Left lung (tissue), 10 donors: ENCODE measurements around the gene BAIAP2. TPM values are rescaled to one million over a fixed set of nuclear protein-coding genes. Genes with fewer than 3 reads are reported as not detected.

Source experiments
- ATAC-seq: fragments of 200-7000 bp; cut with Tn5 transposase; one replicate; pipeline ENCODE4 v1.9.1; 2020; ENCODE audit warnings: moderate library complexity
- DNase-seq, 4 donors: peaks; one replicate each; pipeline ENCODE4 v3.0.0-alpha.2; 2013 to 2020
- H3K27ac ChIP-seq, 2 donors: fragments of 200-600 bp; sonication (generic) in 1 of 2; one replicate each; pipeline versions ENCODE4 v1.5.0 to v1.8.0; 2020 to 2021
- H3K27me3 ChIP-seq, 2 donors: fragments of 200-600 bp; sonication (generic) in 1 of 2; one replicate each; pipeline versions ENCODE4 v1.5.0 to v1.8.0; 2020 to 2021
- H3K36me3 ChIP-seq, 2 donors: fragments of 200-600 bp; sonication (generic) in 1 of 2; one replicate each; pipeline versions ENCODE4 v1.5.0 to v1.8.0; 2020 to 2021
- H3K4me1 ChIP-seq, 2 donors: fragments of 200-600 bp; one replicate each; pipeline ENCODE4 v1.8.0; 2021
- H3K4me3 ChIP-seq, 2 donors: fragments of 200-600 bp; sonication (generic) in 1 of 2; one replicate each; pipeline versions ENCODE4 v1.5.0 to v1.8.0; 2020 to 2021; ENCODE audit warnings: mild to moderate bottlenecking in 1 of 2
- H3K9me3 ChIP-seq, 2 donors: fragments of 200-600 bp; sonication (generic) in 1 of 2; one replicate each; pipeline versions ENCODE4 v1.5.0 to v1.8.0; 2020 to 2021
- CTCF ChIP-seq, 2 donors: fragments of 200-600 bp; sonication (generic) in 1 of 2; IDR thresholded peaks; one replicate each; pipeline versions ENCODE4 v1.5.0 to v1.8.0; 2021; ENCODE audit warnings: antibody characterized with exemption in 2 of 2
- intact Hi-C, 2 donors: fragments of 100-400 bp; cut with DNase I; formaldehyde crosslinking; loops; one replicate each; pipeline versions ENCODE4 v1.11.2 to v1.14.2; 2022
- polyA plus RNA-seq, 6 donors: library from polyadenylated mRNA; unstranded; fragments of 120-200 nt; gene quantifications; one replicate each; pipeline ENCODE4 v1.2.1, GENCODE V29; 2013; ENCODE audit not compliant: insufficient read length in 6 of 6
- total RNA-seq, 2 donors: library from RNA; stranded (reverse); fragmentation: NEBNext Ultra II Directional; extraction: Animal tissue kit (Norgen Biotek cat#: 25700); gene quantifications; one replicate each; pipeline ENCODE4 v1.2.1, GENCODE V29; 2021
- donor health status: DM: no; HTN: yes; CAD: no.
- donor health status: DM: no; HTN: no; CAD: no.

The BAIAP2 gene
- total and polyA plus RNA-seq, 8 donors: 40.9 to 135 (median 52.6) TPM

GRCh38 chr17:81030741-81031565, 4.0 kb upstream of the BAIAP2 start:
- ATAC-seq (peak; percentile 45), DNase-seq (peak in 3 of 4 donors; percentile 71 to 81 (median 77))
- peaks cover 0 to 4% of the 10 kb centered on the region in 2 donors for H3K36me3 ChIP-seq
- H3K27me3 ChIP-seq: peaks cover 0 to 34% of the 10 kb centered on the region in 2 donors
- H3K9me3 ChIP-seq: no peaks in the 10 kb centered on the region
- H3K4me3 ChIP-seq: peak overlapping the region in 1 of 2 donors; percentile 62
- no peak for TF ChIP-seq CTCF (IDR thresholded peaks at IDR 0.05)
- intact Hi-C loops: no loop called here
- H3K4me1 ChIP-seq: peaks cover 16 to 64% of the 10 kb centered on the region in 2 donors
- H3K27ac ChIP-seq: peak overlapping the region; percentile 76 to 82

- H3K27me3 ChIP-seq: peaks cover 0 to 36% of the 10 kb centered on the region in 2 donors
- no peak for TF ChIP-seq CTCF (IDR thresholded peaks at IDR 0.05)
- peak overlapping the region in 1 of 2 donors; percentile 62 for H3K4me3 ChIP-seq
- peak; percentile 48 for ATAC-seq
- H3K27ac ChIP-seq: peak overlapping the region; percentile 76 to 82
- H3K36me3 ChIP-seq: peaks cover 0 to 4% of the 10 kb centered on the region in 2 donors
- intact Hi-C loops: no loop called here
- H3K4me1 ChIP-seq: peaks cover 16 to 66% of the 10 kb centered on the region in 2 donors
- peak in 2 of 4 donors; percentile 78 to 88 for DNase-seq
- H3K9me3 ChIP-seq: no peaks in the 10 kb centered on the region
Observed at GRCh38 chr17:81031566-81032550, 3.1 kb upstream of the BAIAP2 start.

GRCh38 chr17:81032641-81033480, 2.1 kb upstream of the BAIAP2 start:
- peaks cover 0 to 33% of the 10 kb centered on the region in 2 donors for H3K27me3 ChIP-seq
- H3K27ac ChIP-seq: peak overlapping the region; percentile 57 to 76
- H3K36me3 ChIP-seq: peaks cover 0 to 4% of the 10 kb centered on the region in 2 donors
- H3K9me3 ChIP-seq: no peaks in the 10 kb centered on the region
- peak in 1 of 4 donors; percentile 79 for DNase-seq
- peaks cover 18 to 64% of the 10 kb centered on the region in 2 donors for H3K4me1 ChIP-seq
- intact Hi-C loops: no loop called here
- H3K4me3 ChIP-seq: peak overlapping the region; percentile 52 to 62
- no peak for ATAC-seq
- TF ChIP-seq CTCF (IDR thresholded peaks at IDR 0.05): no peak

- Histone ChIP-seq H3K27ac (peak overlapping the region; percentile 57 to 76), H3K4me3 (peak overlapping the region; percentile 52 to 62), H3K36me3 (peaks cover 0 to 4% of the 10 kb centered on the region in 2 donors), H3K9me3 (no peaks in the 10 kb centered on the region), H3K27me3 (peaks cover 0 to 25% of the 10 kb centered on the region in 2 donors), H3K4me1 (peaks cover 22 to 69% of the 10 kb centered on the region in 2 donors)
- no peak for TF ChIP-seq CTCF (IDR thresholded peaks at IDR 0.05)
- no peak for ATAC-seq
- intact Hi-C loops: no loop called here
- DNase-seq: peak in 2 of 4 donors; percentile 72 to 86
Observed at GRCh38 chr17:81033535-81034167, 1.3 kb upstream of the BAIAP2 start.
